HEK293T (cell line): Measurements from ENCODE around the gene XYLT2.
A peak's percentile ranks its signal among the peaks of the same experiment; 100 is the strongest.

Source experiments
- CTCF ChIA-PET: fragments of 350-600 bp; formaldehyde crosslinking; extraction: SDS; loops from one replicate; lab custom pipeline; 2021; ENCODE audit warnings: antibody characterized with exemption, inconsistent platforms; lab: Yijun Ruan, JAX
- POLR2A ChIA-PET: fragments of 350-600 bp; formaldehyde crosslinking; extraction: SDS; loops from one replicate; lab custom pipeline; 2020; ENCODE audit warnings: antibody characterized with exemption, inconsistent platforms; lab: Yijun Ruan, JAX
- DNase-seq: peaks from one replicate; pipeline ENCODE4 v3.0.0; 2012; ENCODE audit warnings: mixed read lengths; ENCODE audit errors: extremely low spot score
- ARNT ChIP-seq: fragments of 450-650 bp; IDR thresholded peaks from 2 replicates; pipeline ENCODE4 v1.6.1; 2017; ENCODE audit warnings: mild to moderate bottlenecking
- BHLHE40 ChIP-seq: fragments of 450-650 bp; IDR thresholded peaks from 2 replicates; pipeline ENCODE4 v1.6.1; 2016; ENCODE audit warnings: mild to moderate bottlenecking, moderate library complexity, borderline replicate concordance
- CTBP1 ChIP-seq: fragments of 450-650 bp; IDR thresholded peaks from 2 replicates; pipeline ENCODE4 v1.6.1; 2016; ENCODE audit warnings: borderline replicate concordance
- ELF4 ChIP-seq: fragments of 450-650 bp; IDR thresholded peaks from 2 replicates; pipeline ENCODE4 v1.6.1; 2017; ENCODE audit warnings: antibody characterized with exemption
- FOXA1 ChIP-seq: fragments of 450-650 bp; IDR thresholded peaks from 2 replicates; pipeline ENCODE4 v1.6.1; 2016; ENCODE audit warnings: mild to moderate bottlenecking
- FOXK2 ChIP-seq: fragments of 450-650 bp; IDR thresholded peaks from 2 replicates; pipeline ENCODE4 v1.6.1; 2016; ENCODE audit warnings: mild to moderate bottlenecking
- FOXM1 ChIP-seq: fragments of 450-650 bp; IDR thresholded peaks from 2 replicates; pipeline ENCODE4 v1.6.1; 2017; ENCODE audit warnings: mild to moderate bottlenecking, borderline replicate concordance
- HDGF ChIP-seq: fragments of 450-650 bp; IDR thresholded peaks from 2 replicates; pipeline ENCODE4 v1.6.1; 2017; ENCODE audit warnings: antibody characterized with exemption, borderline replicate concordance
- L3MBTL2 ChIP-seq: fragments of 450-650 bp; conservative IDR thresholded peaks from 2 replicates; pipeline ENCODE4 v1.6.1; 2016; ENCODE audit warnings: mild to moderate bottlenecking
- LEF1 ChIP-seq: fragments of 450-650 bp; IDR thresholded peaks from 2 replicates; pipeline ENCODE4 v1.6.1; 2017; ENCODE audit warnings: mild to moderate bottlenecking, borderline replicate concordance
- NFRKB ChIP-seq: fragments of 450-650 bp; IDR thresholded peaks from 2 replicates; pipeline ENCODE4 v1.6.1; 2016; ENCODE audit warnings: mild to moderate bottlenecking, moderate library complexity
- SP1 ChIP-seq: fragments of 450-650 bp; IDR thresholded peaks from 2 replicates; pipeline ENCODE4 v1.6.1; 2017
- SUZ12 ChIP-seq: fragments of 450-650 bp; IDR thresholded peaks from 2 replicates; pipeline ENCODE4 v1.6.1; 2016; ENCODE audit warnings: mild to moderate bottlenecking
- TARDBP ChIP-seq: fragments of 450-650 bp; IDR thresholded peaks from 2 replicates; pipeline ENCODE4 v1.6.1; 2016
- ZNF384 ChIP-seq: fragments of 450-650 bp; IDR thresholded peaks from 2 replicates; pipeline ENCODE4 v1.6.1; 2016
- TF ChIP-seq, protein P1 (sequence below): fragments of 450-650 bp; IDR thresholded peaks from 2 replicates; pipeline ENCODE4 v1.6.1; 2016

Gene XYLT2

DNA sequence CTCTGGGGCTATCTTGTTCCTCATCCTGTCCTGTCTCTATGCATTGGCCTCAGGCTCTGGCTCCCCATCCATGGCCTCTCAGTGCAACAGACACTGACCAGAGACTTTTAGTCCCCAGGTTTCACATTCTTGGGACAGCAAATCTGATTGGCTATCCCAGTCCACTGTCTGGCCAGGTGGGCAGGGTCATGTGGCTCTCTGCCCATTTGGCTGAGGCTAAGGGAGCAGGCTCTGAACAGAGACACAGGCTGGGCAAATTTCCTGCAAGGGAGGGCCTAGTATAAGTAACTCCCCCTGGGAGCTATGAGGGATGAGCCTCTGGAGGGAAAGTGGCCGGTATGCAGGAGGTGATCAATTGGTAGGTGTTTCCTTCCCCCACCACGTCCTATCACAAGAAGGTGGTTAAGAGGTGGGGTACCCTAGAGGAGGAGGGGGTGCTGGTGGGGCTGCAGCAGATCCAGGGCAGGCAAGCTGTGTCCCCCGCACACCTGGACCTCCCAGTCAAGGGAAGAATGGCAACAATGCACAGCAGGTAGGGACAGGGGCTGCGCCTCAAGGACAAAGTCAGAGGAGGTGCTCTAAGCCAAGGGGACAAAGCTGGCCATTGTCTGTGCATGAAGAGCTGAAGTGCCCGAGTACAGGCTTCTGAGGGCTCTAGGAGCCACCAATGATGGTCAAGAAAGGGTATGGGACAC, 13.2 kb downstream of the XYLT2 start:
- TF ChIP-seq L3MBTL2 (no peak), SUZ12 (no peak), HDGF (no peak), CTBP1 (no peak), BHLHE40 (no peak), NFRKB (no peak), ZNF384 (no peak), FOXM1 (no peak), ARNT (no peak), ELF4 (no peak), LEF1 (no peak), TARDBP (no peak)
- DNase-seq: no peak
- CTCF ChIA-PET: interaction anchor here (0.7 kb wide), 1 partner anchor 18 kb away, joined by 3 read pairs; no protein-coding TSS in a partner anchor
- POLR2A ChIA-PET: interaction anchor here (1.5 to 1.6 kb wide), 2 partner anchors 8 to 13 kb away, joined by 3 to 5 read pairs; partner anchors contain the start of gene XYLT2

DNA sequence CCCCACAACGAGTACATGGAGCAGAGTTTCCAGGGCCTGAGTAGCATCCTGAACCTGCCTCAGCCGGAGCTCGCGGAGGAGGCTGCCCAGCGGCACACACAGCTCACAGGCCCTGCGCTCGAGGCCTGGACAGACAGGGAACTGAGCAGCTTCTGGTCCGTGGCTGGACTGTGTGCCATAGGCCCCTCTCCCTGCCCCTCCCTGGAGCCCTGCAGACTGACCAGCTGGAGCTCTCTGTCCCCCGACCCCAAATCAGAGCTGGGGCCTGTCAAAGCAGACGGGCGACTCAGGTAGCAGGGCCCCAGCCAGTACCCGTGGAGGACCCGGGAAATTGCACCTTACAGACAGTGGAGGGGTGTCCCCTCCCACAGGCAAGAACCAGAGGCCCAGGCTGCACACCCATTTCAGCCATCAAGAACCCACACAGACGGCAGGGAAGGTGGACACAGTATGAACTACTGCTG, 14.1 kb downstream of the XYLT2 start:
- POLR2A ChIA-PET: interaction anchor here (1.5 to 1.6 kb wide), 2 partner anchors 9 to 14 kb away, joined by 3 to 5 read pairs; partner anchors contain the start of gene XYLT2
- TF ChIP-seq BHLHE40 (no peak), FOXA1 (no peak), LEF1 (no peak), ARNT (no peak), CTBP1 (no peak), NFRKB (no peak), ELF4 (no peak), ZNF384 (no peak), SP1 (no peak), L3MBTL2 (no peak), SUZ12 (no peak), HDGF (no peak), FOXM1 (no peak), FOXK2 (no peak)
- TF ChIP-seq, protein P1, sequence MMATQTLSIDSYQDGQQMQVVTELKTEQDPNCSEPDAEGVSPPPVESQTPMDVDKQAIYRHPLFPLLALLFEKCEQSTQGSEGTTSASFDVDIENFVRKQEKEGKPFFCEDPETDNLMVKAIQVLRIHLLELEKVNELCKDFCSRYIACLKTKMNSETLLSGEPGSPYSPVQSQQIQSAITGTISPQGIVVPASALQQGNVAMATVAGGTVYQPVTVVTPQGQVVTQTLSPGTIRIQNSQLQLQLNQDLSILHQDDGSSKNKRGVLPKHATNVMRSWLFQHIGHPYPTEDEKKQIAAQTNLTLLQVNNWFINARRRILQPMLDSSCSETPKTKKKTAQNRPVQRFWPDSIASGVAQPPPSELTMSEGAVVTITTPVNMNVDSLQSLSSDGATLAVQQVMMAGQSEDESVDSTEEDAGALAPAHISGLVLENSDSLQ: no peak
- DNase-seq: no peak
- CTCF ChIA-PET: interaction anchor here (0.5 to 0.7 kb wide), 3 partner anchors 19 to 1327 kb away, joined by 3 to 4 read pairs (median 4); no protein-coding TSS in a partner anchor

DNA sequence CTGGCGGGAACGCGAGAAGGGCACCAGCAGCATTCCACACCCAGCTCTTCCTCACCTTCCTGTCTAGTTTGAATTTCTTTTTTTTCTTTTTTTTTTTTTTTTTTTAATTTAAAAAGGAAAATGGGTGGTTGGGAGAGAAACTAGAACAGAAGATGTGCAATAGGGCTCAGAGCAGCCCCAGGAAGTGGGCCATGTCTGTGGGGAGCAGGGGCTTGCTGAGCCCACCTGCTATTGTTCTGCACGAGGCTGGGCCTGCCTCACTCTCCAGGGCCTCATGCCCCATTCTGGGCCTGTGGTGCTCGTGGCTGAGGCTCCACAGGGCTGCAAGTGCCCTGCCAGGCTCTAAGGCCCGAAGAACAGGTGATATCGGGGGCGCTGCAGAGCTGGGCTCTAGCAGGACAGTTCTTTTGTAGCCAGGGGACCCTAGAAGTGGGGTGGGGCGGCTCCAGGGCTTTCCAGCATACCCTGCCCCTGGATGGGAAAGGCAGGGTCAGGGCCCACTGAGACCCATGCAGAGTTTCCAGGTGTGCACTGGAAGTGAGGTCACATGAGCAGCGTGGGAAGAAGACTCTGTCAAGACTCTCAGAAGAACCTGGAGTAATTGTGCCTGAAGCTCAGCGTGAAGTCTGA, 14.7 kb downstream of the XYLT2 start:
- TF ChIP-seq TARDBP: no peak
- no peak for TF ChIP-seq LEF1
- TF ChIP-seq FOXM1: no peak
- TF ChIP-seq, protein P1: no peak
- no peak for TF ChIP-seq FOXA1
- TF ChIP-seq BHLHE40: no peak
- no peak for TF ChIP-seq CTBP1
- TF ChIP-seq ELF4: no peak
- TF ChIP-seq ZNF384: no peak
- TF ChIP-seq L3MBTL2: no peak
- no peak for TF ChIP-seq FOXK2
- TF ChIP-seq SUZ12: no peak
- ChIA-PET CTCF (interaction anchor here (0.5 to 2.5 kb wide), 9 partner anchors 11 to 1328 kb away, joined by 3 to 13 read pairs (median 4); partner anchors contain the start of genes LRRC59 and XYLT2), POLR2A (interaction anchor here (1.5 to 3.7 kb wide), 4 partner anchors 10 to 36 kb away, joined by 3 to 17 read pairs (median 10); partner anchors contain the start of genes EME1, LRRC59, MRPL27 and XYLT2)
- no peak for DNase-seq

DNA sequence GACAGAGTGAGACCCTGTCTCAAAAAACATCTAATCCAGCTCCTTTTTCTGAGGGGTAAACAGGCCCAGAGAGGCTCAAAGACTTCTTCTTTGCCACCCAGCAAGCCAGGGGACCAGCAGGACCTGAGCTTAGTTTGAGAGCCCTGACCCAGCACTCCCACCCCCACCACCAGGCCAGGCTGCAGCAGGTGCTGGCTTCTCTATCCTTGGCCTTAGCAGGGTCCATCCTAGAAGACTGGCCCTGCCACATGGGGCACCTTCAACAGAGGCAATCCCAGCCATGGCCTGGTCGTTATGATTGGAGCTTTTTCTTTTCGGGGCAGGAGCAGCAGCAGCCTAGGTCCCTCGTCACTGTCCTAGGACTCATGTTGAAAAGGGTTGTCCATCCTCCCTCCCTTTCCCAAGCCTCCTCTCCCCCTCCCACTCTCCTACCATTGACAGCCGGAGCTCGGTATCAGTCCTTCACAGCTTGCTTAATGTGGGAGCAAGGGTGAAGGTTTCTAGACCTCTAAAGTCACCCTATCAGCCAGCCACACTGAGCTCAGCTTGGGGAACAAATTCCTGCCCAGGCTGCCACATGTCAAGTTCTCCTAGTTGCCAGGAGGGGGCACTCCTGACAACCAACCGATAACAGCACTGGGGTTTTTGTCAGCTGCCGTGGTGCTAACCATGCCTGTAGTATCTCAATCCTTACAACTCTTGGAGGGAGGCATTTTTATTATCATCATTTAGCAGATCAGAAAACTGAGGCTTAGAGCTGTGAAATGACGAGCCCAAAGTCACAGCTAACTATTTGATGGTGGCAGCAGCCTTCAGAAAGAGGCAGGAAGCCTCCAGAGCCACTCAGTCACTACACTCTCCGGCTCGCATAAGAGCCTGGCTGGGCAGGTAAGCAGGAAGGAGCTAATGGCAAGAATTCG, 15.9 kb downstream of the XYLT2 start:
- POLR2A ChIA-PET: interaction anchor here (0.7 to 3.7 kb wide), 7 partner anchors 11 to 122 kb away, joined by 3 to 17 read pairs (median 12); partner anchors contain the start of genes EME1, LRRC59, MRPL27 and XYLT2
- no peak for TF ChIP-seq NFRKB
- TF ChIP-seq L3MBTL2: no peak
- TF ChIP-seq SP1: no peak
- TF ChIP-seq CTBP1: no peak
- TF ChIP-seq ZNF384: no peak
- no peak for TF ChIP-seq FOXK2
- TF ChIP-seq ELF4: no peak
- no peak for TF ChIP-seq FOXA1
- no peak for TF ChIP-seq LEF1
- TF ChIP-seq ARNT: no peak
- TF ChIP-seq BHLHE40: no peak
- TF ChIP-seq HDGF: no peak
- no peak for TF ChIP-seq FOXM1
- TF ChIP-seq, protein P1: no peak
- TF ChIP-seq SUZ12: no peak
- TF ChIP-seq TARDBP: no peak
- DNase-seq: peak; percentile 83
- CTCF ChIA-PET: interaction anchor here (0.6 to 2.5 kb wide), 24 partner anchors 9 to 415 kb away, joined by 3 to 13 read pairs (median 4); partner anchors contain the start of genes ACSF2, COL1A1, EME1 and LRRC59
